CMK (cell line): Measurements from ENCODE around the gene DYNC1H1.

ENCODE experiments used
- DNase-seq: peaks from one replicate; pipeline ENCODE4 v3.0.0-alpha.2; 2010; ENCODE audit warnings: low read depth

Gene DYNC1H1

GRCh38 chr14:102092806-102093205, 128.4 kb downstream of the DYNC1H1 start:
- no peak for DNase-seq

DNA sequence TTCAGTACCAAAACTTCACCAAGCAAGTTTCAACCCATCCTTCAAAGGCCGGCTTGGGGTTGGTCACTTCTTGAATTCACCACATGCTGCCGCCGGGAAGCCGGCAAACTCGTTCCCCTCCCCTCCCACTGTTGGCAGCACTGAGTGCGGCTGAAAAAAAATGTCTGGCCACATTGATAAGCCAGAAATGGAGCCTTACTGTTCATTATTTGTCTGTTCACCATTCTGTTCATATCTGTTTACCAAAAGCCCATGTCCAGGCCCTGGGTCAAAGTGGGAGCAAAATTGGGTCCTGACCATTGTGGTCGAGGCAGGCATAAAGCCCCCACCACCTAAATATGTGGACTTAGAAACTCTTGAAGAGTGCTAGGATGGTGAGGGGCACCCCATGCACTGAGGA, 129.7 kb downstream of the DYNC1H1 start:
- DNase-seq = no peak

GRCh38 chr14:102095231-102095870, 131.0 kb downstream of the DYNC1H1 start:
- no peak for DNase-seq

GRCh38 chr14:102095871-102096568, 131.6 kb downstream of the DYNC1H1 start:
- DNase-seq = no peak

DNA sequence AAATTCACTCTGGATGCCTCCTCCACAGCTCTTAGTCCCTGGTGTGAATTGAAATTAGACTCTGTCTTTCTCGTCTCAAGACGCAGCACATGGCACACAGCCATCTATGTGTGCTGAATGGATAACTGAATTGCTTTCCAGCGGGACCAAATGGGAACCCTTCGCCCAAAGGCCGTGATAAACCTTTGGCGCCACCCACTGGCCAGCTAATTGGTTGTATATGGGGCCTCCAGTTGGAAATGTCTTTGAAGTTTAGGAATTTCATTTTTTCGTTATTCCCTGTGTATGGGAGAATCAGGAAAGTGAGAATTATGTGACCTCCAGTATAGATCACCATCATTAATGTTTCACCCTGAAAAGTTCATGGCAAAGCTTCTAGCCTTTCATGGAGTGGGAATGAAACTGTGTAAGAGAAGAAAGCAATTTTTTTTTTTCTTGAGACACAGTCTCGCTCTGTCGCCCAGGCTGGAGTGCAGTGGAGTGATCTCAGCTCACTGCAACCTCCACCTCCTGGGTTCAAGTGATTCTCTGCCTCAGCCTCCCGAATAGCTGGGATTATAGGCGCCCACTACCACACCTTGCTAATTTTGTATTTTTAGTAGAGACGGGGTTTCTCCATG, 132.3 kb downstream of the DYNC1H1 start:
- DNase-seq = no peak

- DNase-seq = no peak
Measured at GRCh38 chr14:102097441-102098135, 133.2 kb downstream of the DYNC1H1 start.

- DNase-seq = no peak
Measured at GRCh38 chr14:102103062-102103695, 138.8 kb downstream of the DYNC1H1 start.

DNA sequence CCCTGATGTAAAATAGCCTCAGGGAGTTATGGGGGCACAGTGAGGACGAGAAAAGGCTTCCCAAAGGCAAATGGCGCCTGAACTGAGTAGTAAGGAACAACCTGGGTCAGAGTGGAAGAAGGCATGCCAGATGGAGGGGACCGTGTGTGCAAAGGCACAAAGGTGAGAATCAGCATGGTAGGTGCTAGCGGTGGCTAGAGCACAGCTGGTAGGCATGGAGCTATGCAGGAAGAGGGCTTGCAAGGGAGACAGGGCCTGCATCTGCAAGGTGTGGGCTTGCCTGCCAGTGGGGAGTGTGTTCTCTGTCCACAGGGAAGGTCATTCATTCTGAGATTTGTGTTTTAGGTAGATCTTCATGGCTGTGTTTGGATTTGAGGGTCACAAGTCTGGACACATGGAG, 141.0 kb downstream of the DYNC1H1 start:
- DNase-seq = no peak
